ENCODE results near the gene EHD3.

DNA sequence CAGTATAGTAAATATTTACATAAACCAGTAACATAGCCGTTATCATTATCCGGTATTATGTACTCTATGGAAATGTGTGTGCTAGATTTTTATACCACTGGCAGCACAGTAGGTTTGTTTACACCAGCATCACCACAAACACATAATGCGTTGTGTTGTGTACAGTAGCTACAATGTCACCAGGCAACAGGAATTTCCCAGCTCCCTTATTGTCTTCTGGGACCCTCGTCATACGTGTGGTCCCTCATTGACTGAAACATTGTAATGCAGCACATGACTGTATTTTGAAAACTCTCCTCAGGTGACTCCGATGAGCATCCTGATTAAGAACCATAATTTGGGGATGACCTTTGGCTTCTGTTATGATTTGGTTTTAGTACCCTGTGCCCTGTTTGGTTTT is 31.3 kb downstream of the EHD3 start:
- TF ChIP-seq, protein P1, sequence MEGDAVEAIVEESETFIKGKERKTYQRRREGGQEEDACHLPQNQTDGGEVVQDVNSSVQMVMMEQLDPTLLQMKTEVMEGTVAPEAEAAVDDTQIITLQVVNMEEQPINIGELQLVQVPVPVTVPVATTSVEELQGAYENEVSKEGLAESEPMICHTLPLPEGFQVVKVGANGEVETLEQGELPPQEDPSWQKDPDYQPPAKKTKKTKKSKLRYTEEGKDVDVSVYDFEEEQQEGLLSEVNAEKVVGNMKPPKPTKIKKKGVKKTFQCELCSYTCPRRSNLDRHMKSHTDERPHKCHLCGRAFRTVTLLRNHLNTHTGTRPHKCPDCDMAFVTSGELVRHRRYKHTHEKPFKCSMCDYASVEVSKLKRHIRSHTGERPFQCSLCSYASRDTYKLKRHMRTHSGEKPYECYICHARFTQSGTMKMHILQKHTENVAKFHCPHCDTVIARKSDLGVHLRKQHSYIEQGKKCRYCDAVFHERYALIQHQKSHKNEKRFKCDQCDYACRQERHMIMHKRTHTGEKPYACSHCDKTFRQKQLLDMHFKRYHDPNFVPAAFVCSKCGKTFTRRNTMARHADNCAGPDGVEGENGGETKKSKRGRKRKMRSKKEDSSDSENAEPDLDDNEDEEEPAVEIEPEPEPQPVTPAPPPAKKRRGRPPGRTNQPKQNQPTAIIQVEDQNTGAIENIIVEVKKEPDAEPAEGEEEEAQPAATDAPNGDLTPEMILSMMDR (IDR thresholded peaks at IDR 0.05; ENCODE audit: low read length): no peak
- TF ChIP-seq EZH2 (optimal IDR thresholded peaks at IDR 0.05; ENCODE audit: low read depth, low read length) (no peak), EZH2phosphoT487 (IDR thresholded peaks at IDR 0.05; ENCODE audit: low read length) (no peak)

Data from MM.1S (cell line).